Liver (tissue), 3 donors: ENCODE results near the gene TRIM23.

Experiments used
- EGR1 ChIP-seq, 2 donors: IDR thresholded peaks; 2 replicates each; pipeline ENCODE4 v1.6.1; 2016 to 2018; ENCODE audit warnings: antibody characterized with exemption in 2 of 2, low read depth in 2 of 2
- FOXA1 ChIP-seq: IDR thresholded peaks from 2 replicates; pipeline ENCODE4 v1.6.1; 2016; ENCODE audit warnings: antibody characterized with exemption
- HNF4A ChIP-seq, 2 donors: conservative IDR thresholded peaks; 2 replicates each; pipeline ENCODE4 v1.6.1; 2016; ENCODE audit warnings: antibody characterized with exemption in 2 of 2, mild to moderate bottlenecking in 2 of 2
- JUND ChIP-seq, 2 donors: IDR thresholded peaks; 2 replicates each; pipeline ENCODE4 v1.6.1; 2016; ENCODE audit warnings: antibody characterized with exemption in 2 of 2
- RAD21 ChIP-seq, 2 donors: IDR thresholded peaks; 2 replicates each; pipeline ENCODE4 v1.6.1; 2016; ENCODE audit warnings: antibody characterized with exemption in 2 of 2, mild to moderate bottlenecking in 2 of 2
- RXRA ChIP-seq, 2 donors: IDR thresholded peaks; 2 replicates each; pipeline ENCODE4 v1.6.1; 2017 to 2018; ENCODE audit warnings: antibody characterized with exemption in 2 of 2, mild to moderate bottlenecking in 1 of 2
- SP1 ChIP-seq: IDR thresholded peaks from 2 replicates; pipeline ENCODE4 v1.6.1; 2018; ENCODE audit warnings: antibody characterized with exemption, mild to moderate bottlenecking
- TAF1 ChIP-seq: conservative IDR thresholded peaks from 2 replicates; pipeline ENCODE4 v1.6.1; 2016; ENCODE audit warnings: antibody characterized with exemption, mild to moderate bottlenecking
- ZBTB33 ChIP-seq: IDR thresholded peaks from 2 replicates; pipeline ENCODE4 v1.6.1; 2016; ENCODE audit warnings: antibody characterized with exemption
- TF ChIP-seq, protein P1 (sequence below): IDR thresholded peaks from 2 replicates; pipeline ENCODE4 v1.6.1; 2016; ENCODE audit warnings: antibody characterized with exemption
- TF ChIP-seq, protein P2 (sequence below): fragments of 150-350 bp; IDR thresholded peaks from 2 replicates; pipeline ENCODE4 v1.5.1; 2017; ENCODE audit warnings: improper control_type of control experiment, low read depth, low read length; ENCODE audit not compliant: missing input control
- TF ChIP-seq, protein P3 (sequence below): IDR thresholded peaks from 2 replicates; pipeline ENCODE4 v1.6.1; 2016; ENCODE audit warnings: antibody characterized with exemption
- TF ChIP-seq, protein P4 (sequence below): IDR thresholded peaks from 2 replicates; pipeline ENCODE4 v1.6.1; 2016; ENCODE audit warnings: antibody characterized with exemption, mild to moderate bottlenecking
- donor health status: healthy.
- donor health status: healthy.

DNA sequence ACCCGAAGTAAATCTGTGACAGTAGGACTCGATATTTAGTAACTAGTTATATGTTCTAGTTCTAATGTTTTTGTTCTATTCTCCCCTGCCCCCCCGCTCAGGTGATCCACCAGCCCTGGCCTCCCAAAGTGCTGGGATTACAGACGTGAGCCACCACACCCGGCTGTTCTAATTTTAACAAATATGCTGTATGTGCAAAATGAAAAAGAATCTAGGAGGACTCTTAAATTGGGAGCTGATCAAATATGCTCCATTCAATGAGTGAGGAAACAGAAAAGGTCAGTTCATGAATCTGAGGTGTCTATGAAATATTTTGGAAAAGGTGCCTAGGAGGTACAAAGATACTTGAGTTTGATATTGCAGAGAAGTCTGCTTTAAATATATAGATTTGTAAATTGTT, 78.0 kb downstream of the TRIM23 start:
- TF ChIP-seq TAF1 (no peak), RXRA (IDR thresholded peaks at IDR 0.05) (no peak), JUND (IDR thresholded peaks at IDR 0.05) (no peak), SP1 (no peak), FOXA1 (no peak), RAD21 (IDR thresholded peaks at IDR 0.05) (no peak), ZBTB33 (no peak), EGR1 (IDR thresholded peaks at IDR 0.05; ENCODE audit: low read depth in 2 of 2) (no peak), HNF4A (conservative IDR thresholded peaks at IDR 0.05) (no peak)
- TF ChIP-seq, protein P1, sequence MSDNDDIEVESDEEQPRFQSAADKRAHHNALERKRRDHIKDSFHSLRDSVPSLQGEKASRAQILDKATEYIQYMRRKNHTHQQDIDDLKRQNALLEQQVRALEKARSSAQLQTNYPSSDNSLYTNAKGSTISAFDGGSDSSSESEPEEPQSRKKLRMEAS, result no peak
- TF ChIP-seq, protein P2, sequence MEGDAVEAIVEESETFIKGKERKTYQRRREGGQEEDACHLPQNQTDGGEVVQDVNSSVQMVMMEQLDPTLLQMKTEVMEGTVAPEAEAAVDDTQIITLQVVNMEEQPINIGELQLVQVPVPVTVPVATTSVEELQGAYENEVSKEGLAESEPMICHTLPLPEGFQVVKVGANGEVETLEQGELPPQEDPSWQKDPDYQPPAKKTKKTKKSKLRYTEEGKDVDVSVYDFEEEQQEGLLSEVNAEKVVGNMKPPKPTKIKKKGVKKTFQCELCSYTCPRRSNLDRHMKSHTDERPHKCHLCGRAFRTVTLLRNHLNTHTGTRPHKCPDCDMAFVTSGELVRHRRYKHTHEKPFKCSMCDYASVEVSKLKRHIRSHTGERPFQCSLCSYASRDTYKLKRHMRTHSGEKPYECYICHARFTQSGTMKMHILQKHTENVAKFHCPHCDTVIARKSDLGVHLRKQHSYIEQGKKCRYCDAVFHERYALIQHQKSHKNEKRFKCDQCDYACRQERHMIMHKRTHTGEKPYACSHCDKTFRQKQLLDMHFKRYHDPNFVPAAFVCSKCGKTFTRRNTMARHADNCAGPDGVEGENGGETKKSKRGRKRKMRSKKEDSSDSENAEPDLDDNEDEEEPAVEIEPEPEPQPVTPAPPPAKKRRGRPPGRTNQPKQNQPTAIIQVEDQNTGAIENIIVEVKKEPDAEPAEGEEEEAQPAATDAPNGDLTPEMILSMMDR, result no peak
- TF ChIP-seq, protein P3, sequence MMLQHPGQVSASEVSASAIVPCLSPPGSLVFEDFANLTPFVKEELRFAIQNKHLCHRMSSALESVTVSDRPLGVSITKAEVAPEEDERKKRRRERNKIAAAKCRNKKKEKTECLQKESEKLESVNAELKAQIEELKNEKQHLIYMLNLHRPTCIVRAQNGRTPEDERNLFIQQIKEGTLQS, result no peak
- TF ChIP-seq, protein P4, sequence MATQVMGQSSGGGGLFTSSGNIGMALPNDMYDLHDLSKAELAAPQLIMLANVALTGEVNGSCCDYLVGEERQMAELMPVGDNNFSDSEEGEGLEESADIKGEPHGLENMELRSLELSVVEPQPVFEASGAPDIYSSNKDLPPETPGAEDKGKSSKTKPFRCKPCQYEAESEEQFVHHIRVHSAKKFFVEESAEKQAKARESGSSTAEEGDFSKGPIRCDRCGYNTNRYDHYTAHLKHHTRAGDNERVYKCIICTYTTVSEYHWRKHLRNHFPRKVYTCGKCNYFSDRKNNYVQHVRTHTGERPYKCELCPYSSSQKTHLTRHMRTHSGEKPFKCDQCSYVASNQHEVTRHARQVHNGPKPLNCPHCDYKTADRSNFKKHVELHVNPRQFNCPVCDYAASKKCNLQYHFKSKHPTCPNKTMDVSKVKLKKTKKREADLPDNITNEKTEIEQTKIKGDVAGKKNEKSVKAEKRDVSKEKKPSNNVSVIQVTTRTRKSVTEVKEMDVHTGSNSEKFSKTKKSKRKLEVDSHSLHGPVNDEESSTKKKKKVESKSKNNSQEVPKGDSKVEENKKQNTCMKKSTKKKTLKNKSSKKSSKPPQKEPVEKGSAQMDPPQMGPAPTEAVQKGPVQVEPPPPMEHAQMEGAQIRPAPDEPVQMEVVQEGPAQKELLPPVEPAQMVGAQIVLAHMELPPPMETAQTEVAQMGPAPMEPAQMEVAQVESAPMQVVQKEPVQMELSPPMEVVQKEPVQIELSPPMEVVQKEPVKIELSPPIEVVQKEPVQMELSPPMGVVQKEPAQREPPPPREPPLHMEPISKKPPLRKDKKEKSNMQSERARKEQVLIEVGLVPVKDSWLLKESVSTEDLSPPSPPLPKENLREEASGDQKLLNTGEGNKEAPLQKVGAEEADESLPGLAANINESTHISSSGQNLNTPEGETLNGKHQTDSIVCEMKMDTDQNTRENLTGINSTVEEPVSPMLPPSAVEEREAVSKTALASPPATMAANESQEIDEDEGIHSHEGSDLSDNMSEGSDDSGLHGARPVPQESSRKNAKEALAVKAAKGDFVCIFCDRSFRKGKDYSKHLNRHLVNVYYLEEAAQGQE, result no peak
